Cardiac muscle cell (in vitro differentiated cells and primary cell): Measurements from ENCODE around the gene ATRNL1. TPM values are rescaled to one million over a fixed set of nuclear protein-coding genes. Genes with fewer than 3 reads are reported as not detected.

Experiments
- DNase-seq, 2 donors: peaks; one replicate each; pipeline versions ENCODE4 v3.0.0 to v3.0.0-alpha.2; 2010 to 2017; ENCODE audit warnings: low read depth in 1 of 2, low spot score in 1 of 2
- H3K27ac ChIP-seq: fragments of 200-600 bp; sonication (generic); 2 replicates; pipeline ENCODE4 v1.5.1; 2016
- H3K27me3 ChIP-seq: fragments of 200-600 bp; sonication (generic); 2 replicates; pipeline ENCODE4 v1.6.0; 2016; ENCODE audit warnings: control low read depth
- H3K36me3 ChIP-seq: fragments of 200-600 bp; sonication (generic); 2 replicates; pipeline ENCODE4 v1.5.1; 2016; ENCODE audit warnings: control low read depth
- H3K4me1 ChIP-seq: fragments of 200-600 bp; sonication (generic); 2 replicates; pipeline ENCODE4 v1.8.1; 2017; ENCODE audit warnings: low read depth, mild to moderate bottlenecking, mixed run types
- H3K4me3 ChIP-seq: fragments of 200-600 bp; sonication (generic); 2 replicates; pipeline ENCODE4 v1.5.1; 2016; ENCODE audit warnings: mild to moderate bottlenecking
- H3K9me3 ChIP-seq: fragments of 200-600 bp; sonication (generic); 2 replicates; pipeline ENCODE4 v1.5.1; 2017; ENCODE audit warnings: low read depth, mild to moderate bottlenecking, control low read depth
- CTCF ChIP-seq: IDR thresholded peaks from 2 replicates; pipeline ENCODE4 v1.5.1; 2012; ENCODE audit warnings: low read depth, mild to moderate bottlenecking, low read length
- polyA plus RNA-seq: library from polyadenylated mRNA; unstranded; fragments of >200 nt; fragmentation: Nextera tagmentation; extraction: Ambion mirVana; gene quantifications from 2 replicates; pipeline ENCODE4 v1.2.1, GENCODE V29; 2016
- total RNA-seq: library from RNA; depleted of rRNA; stranded (reverse); fragments of >200 nt; gene quantifications from 2 replicates; pipeline ENCODE4 v1.2.3, GENCODE V29; 2016

ATRNL1 gene
- total and polyA plus RNA-seq, 2 experiments from 2014 or later: 4.5 to 14.1 TPM

- no peaks in the 10 kb centered on the region for H3K36me3 ChIP-seq
- DNase-seq: no peak
- H3K27ac ChIP-seq: no peak overlapping the region
- no peak overlapping the region for H3K4me3 ChIP-seq
- H3K9me3 ChIP-seq: no peaks in the 10 kb centered on the region
- TF ChIP-seq CTCF: no peak
- H3K4me1 ChIP-seq: no peaks in the 10 kb centered on the region
- no peaks in the 10 kb centered on the region for H3K27me3 ChIP-seq
Observed at GRCh38 chr10:115628616-115629015, 535.5 kb downstream of the ATRNL1 start.

DNA sequence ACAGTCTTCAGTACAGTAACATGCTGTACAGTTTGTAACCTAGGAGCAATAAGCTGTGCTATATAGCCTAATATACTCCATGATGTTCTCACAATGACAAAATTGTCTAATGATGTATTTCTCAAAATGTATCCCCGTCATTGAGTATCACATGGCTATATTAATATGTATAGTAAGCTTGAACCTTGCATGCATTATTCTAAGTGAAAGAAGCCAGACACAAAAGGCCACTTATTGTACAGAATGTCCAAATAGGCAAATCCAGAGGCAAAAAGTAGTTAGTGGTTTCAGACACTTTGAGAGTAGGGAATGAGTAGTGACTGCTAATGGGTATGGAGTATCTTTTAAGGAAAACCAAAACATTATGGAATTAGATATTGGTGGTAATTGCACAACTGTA is 545.1 kb downstream of the ATRNL1 start:
- Histone ChIP-seq H3K27me3 (no peaks in the 10 kb centered on the region), H3K27ac (no peak overlapping the region), H3K9me3 (no peaks in the 10 kb centered on the region), H3K4me1 (no peaks in the 10 kb centered on the region), H3K36me3 (no peaks in the 10 kb centered on the region), H3K4me3 (no peak overlapping the region)
- DNase-seq: no peak
- TF ChIP-seq CTCF: no peak

- no peak overlapping the region for H3K27ac ChIP-seq
- no peak for DNase-seq
- TF ChIP-seq CTCF: no peak
Observed at GRCh38 chr10:115649217-115649616, 556.1 kb downstream of the ATRNL1 start.

DNA sequence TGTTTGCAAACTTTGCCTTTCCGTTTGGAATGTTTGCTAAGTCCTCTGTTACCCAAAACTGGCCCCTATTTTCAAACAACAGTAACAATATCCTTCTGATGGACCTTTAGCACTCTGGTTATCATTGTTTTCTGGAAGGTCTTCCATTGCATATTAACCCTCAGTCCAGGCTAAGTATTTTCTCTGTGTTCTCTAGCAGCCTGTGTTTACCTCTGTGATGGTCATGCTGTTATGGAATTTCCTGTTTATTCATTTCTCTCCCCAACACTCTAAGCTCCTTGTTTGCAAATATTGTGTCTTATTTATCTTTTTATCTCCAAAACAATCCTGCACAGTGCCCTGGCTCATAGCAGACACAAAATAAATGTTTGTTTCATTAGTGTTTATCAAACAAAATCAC is 560.3 kb downstream of the ATRNL1 start:
- TF ChIP-seq CTCF: no peak
- Histone ChIP-seq H3K36me3 (no peaks in the 10 kb centered on the region), H3K27ac (no peak overlapping the region), H3K4me1 (no peaks in the 10 kb centered on the region), H3K4me3 (no peak overlapping the region), H3K27me3 (no peaks in the 10 kb centered on the region), H3K9me3 (no peaks in the 10 kb centered on the region)
- no peak for DNase-seq

More at GRCh38 chr10:115649217-115649616, 556.1 kb downstream of the ATRNL1 start:
- H3K36me3 ChIP-seq: no peaks in the 10 kb centered on the region
- no peak overlapping the region for H3K4me3 ChIP-seq
- no peaks in the 10 kb centered on the region for H3K9me3 ChIP-seq
- no peaks in the 10 kb centered on the region for H3K4me1 ChIP-seq
- H3K27me3 ChIP-seq: no peaks in the 10 kb centered on the region

DNA sequence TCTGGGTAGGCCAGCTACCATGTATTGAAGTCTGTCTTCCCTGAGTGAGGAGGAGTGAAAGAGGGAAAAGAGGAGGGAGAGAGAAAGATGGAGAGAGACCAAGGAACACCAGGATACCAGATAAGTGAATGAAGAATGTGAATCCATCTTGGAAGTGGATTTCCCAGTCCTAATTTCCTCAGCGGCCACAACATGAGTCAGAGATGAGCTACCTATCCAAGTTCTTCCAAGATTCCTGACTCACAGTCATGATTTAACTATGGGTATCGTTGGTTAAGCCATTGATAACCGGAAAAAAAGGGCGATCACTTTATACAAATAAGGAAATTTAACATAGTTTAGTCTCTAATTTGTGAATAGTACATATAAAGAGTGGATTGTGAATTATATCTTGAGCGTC is 561.8 kb downstream of the ATRNL1 start:
- H3K9me3 ChIP-seq: no peaks in the 10 kb centered on the region
- TF ChIP-seq CTCF: no peak
- H3K36me3 ChIP-seq: no peaks in the 10 kb centered on the region
- no peaks in the 10 kb centered on the region for H3K4me1 ChIP-seq
- H3K27me3 ChIP-seq: no peaks in the 10 kb centered on the region
- H3K4me3 ChIP-seq: no peak overlapping the region
- DNase-seq: no peak
- no peak overlapping the region for H3K27ac ChIP-seq
